Activated naive CD4-positive, alpha-beta T cell (primary cell): ENCODE measurements around the gene URB2.
"Not testable (repeated sequence)": the region's sequence is repeated elsewhere in the genome, so short reads cannot be mapped to it uniquely, and the experiment has no call there.

ENCODE experiments used
- DNase-seq, 4 experiments: peaks; one replicate each; lab custom pipeline; 2025; lab: John Stamatoyannopoulos, UW

Gene URB2

GRCh38 chr1:229614701-229615100 lies 11.3 kb upstream of the URB2 start:
- DNase-seq = no peak

- DNase-seq = no peak
Observed at GRCh38 chr1:229617351-229618100, 8.5 kb upstream of the URB2 start.

GRCh38 chr1:229619002-229619401 lies 7.0 kb upstream of the URB2 start:
- DNase-seq = no peak

DNA sequence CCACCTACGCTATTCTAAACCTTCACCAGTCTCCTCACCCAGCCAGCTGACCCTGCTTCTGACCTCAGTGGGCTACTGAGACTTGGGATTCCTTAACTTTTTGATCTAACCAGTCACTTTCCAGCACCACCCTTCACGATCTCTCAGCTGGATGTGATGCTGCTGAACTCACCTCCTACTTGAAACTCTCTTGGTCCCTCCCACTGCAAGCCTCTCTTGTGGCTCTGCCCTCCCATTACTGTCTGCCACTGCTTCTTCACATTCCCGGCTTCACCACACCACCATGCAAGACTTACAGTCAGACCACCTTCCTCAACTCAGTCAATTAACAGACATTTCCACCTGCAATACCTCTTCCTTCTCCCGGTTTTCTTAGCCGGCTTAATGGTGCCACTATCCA lies 6.4 kb upstream of the URB2 start:
- DNase-seq = no peak

- no peak for DNase-seq
Observed at GRCh38 chr1:229620876-229621275, 5.2 kb upstream of the URB2 start.

GRCh38 chr1:229621663-229622062 lies 4.4 kb upstream of the URB2 start:
- DNase-seq = no peak

DNA sequence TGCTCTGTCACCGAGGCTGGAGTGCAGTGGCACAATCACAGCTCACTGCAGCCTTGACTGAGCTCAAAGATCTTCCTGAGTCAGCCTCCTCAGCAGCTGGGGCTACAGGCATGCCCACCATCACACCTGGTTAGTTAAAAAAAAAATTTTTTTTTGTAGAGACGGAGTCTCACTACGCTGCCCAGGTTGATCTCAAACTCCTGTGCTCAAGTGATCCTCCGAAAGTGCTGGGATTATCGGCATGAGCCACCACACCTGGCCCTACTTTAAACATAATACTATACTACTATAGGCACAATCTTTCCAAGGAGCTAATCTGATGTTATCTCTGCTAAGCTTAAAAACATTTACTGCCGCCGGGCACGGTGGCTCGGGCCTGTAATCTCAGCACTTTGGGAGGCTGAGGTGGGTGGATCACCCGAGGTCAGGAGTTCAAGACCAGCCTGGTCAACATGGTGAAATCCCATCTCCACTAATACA lies 3.4 kb upstream of the URB2 start:
- not testable (repeated sequence) for DNase-seq

GRCh38 chr1:229623225-229623624 lies 2.8 kb upstream of the URB2 start:
- no peak for DNase-seq

DNA sequence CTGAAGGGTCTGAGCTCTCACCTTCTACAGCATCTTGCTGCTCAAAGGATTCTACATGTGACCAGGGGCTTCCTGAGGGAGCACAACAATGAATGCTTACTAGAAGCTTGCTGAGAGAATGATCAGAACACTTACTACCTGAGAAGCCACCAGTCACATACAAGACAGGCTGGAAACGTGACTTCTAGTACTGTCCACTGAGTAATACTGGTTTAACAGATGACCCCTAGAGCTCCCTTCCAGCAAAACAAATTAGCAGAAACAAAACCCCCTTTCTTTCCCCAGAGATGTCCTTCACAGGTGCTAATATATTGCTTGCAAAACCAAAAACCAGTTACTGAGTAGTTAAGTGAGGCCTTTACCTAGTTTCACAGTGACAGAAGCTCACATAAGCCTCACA lies 2.2 kb upstream of the URB2 start:
- DNase-seq = no peak

GRCh38 chr1:229624521-229625070 lies 1.5 kb upstream of the URB2 start:
- no peak for DNase-seq

DNA sequence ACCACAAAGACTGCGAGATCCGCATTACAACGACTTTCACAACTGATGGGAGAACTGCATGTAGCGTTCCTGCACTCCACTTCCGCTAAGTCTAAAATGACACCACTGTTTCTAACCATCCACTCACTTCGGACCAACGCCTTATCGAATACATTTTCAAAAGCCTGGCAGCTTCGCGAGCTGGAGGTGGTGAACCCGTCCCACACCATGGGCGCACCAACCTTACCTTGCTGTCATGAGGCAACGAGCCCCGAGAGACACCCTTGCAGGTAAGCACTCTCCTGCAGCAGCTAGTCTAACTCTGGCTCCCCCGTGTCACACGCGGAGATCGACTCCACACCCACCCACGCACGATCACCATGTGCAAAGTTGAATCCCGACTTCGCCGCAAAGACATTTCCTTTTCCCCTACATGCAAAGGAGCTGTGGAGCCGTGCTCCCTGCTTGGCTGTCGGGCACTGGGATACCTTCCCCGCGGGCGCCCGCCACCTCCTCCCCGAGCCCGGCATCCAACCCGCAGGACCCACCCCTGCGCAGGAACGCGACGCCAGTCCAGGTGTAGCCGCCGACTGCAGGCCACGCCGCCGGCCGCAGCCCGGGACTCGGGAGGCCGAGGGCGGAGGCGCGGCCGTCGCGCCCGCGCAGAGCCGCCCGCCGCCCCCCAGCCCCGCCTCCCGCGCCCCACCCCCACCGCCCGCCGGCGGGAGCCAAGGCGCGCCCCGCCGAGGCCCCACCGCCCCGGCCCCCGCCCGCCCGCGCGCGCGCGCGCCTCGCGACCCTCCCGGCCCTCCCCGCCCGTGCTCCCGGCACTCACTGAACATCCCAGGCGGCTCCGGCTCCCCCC lies 754 bp upstream of the URB2 start:
- peak; percentile 10 to 32 (median 19) for DNase-seq

- DNase-seq = no peak
Observed at GRCh38 chr1:229627003-229627402, 956 bp downstream of the URB2 start.

GRCh38 chr1:229629261-229629660 lies 3.2 kb downstream of the URB2 start:
- no peak for DNase-seq

DNA sequence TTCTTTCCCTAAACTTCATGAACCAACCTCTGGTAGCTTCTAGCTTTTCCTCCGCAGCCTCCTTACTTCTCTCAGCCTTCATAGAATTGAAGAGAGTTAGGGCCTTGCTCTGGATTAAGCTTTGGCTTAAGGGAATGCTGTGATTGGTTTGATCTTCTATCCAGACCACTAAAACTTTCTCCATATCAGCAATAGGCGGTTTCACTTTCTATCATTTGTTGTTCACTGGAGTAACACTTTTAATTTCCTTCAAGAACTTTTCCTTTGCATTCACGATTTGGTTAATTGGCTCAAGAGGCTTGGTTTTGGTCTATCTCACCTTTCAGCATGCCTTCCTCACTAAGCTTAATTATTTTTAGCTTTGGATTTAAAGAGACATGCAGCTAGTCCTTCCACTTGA lies 5.1 kb downstream of the URB2 start:
- no peak for DNase-seq

DNA sequence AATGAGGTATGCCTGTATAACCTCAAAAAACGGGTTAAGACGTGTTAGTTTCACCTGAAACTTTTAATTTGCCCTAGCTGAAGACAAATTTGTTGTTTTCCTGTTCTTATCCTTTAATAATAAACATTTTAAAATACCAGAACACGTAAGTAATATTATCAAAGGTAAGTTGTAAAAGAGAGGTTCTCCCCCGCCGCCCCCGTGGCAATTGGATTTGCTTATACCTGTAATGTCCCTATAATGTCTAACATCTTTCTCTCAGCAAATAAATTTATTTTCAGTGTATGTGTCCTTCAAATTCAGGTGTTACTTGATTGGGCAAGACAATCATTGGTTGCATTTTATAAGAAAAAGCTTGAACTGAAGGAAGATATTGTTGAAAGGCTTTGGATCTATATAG lies 5.9 kb downstream of the URB2 start:
- no peak for DNase-seq

DNA sequence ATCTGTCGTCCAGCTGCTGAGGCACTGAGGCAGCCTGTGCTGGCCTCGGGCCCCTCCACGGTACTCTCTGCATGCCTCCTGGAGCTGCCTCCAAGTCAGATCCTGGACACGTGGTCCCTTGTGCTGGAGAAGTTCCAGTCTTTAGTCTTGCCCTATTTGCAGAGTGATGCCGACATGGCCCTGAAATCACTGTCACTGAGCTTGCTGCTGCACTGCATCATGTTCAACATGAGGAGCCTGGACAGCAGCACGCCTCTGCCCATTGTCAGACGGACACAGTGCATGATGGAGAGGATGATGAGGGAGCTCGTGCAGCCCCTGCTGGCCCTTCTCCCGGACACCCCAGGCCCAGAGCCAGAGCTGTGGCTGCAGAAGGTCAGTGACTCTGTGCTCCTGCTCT lies 10.0 kb downstream of the URB2 start:
- no peak for DNase-seq

DNA sequence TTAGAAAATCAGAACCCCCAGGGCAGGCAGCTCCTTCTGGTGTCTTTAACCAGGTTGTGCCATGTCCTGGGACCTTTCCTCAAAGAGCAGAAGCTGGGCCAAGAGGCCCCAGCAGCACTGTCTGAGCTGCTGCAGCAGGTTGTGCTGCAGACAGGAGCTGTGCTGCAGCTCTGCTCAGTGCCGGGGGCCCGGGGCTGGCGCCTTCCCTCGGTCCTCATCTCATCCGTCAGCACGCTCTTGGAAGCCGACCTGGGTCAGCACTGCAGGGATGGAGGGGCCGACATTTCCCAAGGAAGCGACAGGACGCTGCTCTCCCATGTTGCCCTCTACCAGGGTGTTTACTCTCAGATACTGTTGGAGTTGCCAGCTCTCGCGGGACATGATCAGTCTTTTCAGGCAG lies 11.7 kb downstream of the URB2 start:
- DNase-seq = no peak

DNA sequence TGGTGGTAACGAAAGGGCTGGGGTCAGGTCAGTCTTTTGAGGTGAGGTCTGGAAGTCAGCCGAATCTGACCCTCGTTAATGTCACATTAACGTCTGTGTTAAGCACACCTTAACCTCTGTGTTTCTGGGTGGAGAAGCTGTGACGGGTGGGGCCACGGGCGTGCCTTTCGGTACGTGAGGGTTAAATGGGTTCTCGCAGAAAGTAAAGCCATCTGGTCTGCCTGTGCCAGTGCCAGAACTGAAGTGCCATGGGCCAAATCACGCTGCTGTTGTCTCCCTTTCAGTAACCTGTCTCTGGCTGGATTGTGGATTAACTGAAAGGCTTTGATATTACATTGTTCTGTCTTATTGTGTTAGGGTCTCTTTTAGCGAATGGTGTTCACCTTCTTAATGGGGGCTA lies 14.4 kb downstream of the URB2 start:
- no peak for DNase-seq

GRCh38 chr1:229641306-229641705 lies 15.3 kb downstream of the URB2 start:
- DNase-seq = no peak

DNA sequence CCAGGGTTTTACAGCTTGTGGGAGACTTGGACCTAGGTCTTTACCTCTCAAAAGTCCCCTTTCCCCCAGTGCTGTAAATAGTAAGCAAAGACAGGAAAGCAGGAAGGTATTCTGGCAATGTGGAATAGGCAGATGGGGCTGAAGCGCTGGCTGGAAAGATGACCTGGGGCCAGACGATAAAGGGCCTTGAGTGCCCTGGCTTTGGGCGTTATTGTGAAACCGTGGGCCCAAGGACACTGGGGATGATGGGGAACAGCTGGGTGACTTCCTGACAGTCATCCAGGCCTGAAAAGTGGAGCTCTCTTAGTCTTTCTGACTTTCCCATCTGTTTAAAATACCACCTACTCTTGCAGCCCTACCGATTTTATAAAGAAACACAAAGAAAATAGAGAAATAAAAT lies 16.3 kb downstream of the URB2 start:
- DNase-seq = no peak

DNA sequence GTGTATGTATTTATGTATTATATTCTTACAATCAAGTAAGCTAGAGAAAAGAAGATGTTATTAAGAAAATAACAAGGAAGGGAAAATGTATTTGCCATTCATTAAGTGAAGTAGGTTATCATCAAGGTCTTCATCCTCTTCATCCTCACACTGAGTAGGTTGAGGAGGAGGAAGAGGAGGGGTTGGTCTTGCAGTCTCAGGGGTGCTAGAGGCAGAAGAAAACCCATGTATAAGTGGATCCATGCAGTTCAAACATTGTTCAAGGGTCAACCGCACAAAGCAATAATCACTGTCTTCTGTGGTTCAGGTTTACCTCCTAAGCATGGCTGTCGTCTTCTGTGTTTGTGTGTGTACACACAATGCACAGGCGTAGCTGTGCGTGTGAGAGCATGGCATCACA lies 16.9 kb downstream of the URB2 start:
- no peak for DNase-seq

DNA sequence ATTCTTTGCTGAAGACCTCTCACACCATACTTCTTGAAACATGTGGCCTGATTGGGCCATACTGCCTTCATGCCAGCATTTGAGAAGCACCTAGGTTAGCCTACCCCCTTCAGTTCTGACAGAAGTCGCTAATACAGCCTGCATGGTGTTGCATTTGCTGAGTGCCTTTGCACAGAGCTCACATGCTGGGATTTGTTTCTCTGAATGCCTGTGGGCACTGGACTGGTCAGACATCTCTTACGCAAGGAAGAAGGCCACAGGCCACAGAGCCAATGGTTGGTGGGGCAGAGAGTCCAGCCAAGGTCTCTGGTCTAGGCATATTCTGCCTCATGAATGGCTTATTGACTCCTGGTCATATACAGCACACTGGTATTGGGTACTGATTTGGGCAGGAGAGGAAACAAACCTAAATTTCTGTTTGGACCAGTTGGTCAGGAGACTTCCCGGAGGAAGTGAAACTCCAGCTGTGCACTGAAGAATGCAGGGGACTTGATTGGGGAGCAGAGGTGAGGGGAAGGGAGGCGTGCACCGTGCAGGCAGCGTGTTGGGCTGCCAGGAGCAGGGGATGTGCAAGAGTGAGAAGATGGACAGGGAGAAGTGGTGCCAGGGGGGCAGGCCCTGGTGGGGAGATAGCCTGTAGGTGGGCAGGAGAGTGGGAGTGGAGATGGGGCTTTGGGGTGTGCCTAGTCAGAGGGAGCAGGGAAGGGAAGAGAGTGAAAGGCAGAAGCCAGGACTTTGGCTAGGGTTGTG lies 18.1 kb downstream of the URB2 start:
- no peak for DNase-seq
